NCI-H345 (cell line): Measurements from ENCODE around the gene SLC9A3.
A peak's percentile ranks its signal among the peaks of the same experiment; 100 is the strongest.

Source experiments
- DNase-seq: peaks from one replicate; lab custom pipeline; 2025; lab: John Stamatoyannopoulos, UW

SLC9A3 gene

GRCh38 chr5:538801-539468, 14.7 kb upstream of the SLC9A3 start:
- no peak for DNase-seq

DNA sequence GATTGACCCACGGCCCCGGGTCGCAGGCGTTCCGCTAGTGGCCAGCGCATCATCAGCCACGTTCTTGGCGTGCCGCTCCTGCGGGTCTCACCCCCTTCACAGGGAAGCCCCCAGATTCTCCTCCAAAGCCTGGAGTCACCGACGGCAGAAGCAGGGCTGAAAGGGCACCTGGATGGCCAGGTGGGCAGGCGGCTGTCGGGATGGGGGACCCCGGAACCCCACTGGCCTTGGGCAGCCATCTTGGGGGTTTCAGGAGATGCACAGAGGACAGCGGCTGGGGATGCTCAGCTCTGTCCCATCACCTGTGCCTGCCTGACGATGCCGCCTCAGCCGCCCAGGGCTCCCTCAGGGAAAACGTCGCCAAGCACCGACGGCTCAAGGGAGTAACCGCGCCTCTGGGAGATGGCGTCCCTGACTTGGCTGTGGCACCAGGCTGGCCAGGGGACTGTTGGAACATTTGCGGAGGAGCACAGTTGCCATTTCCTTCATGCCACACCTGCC, 14.1 kb upstream of the SLC9A3 start:
- no peak for DNase-seq

DNA sequence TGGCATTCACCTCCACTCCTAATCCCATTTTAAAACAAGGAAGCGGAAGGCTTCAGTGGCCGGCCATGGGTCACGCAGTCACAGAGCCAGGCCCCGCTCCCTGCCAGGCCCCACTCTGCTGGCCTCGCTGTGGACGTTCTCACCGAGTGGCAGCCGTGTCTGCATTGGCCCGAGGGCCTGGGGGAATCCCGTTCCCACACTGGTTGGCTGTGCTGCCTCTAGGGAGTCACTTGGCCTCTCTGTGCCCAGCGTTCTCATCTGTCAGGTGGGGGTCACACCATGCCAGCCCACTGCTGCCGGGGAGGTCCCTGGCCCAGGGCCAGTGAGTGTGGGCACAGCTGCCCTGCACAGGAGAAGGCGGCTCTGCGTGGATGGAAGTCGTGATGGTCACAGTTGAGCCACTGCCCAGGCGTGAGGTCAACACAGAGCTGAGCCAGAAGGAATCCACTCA, 13.4 kb upstream of the SLC9A3 start:
- no peak for DNase-seq

GRCh38 chr5:537098-537497, 12.8 kb upstream of the SLC9A3 start:
- DNase-seq = no peak

- DNase-seq = peak; percentile 52
These were observed 11.8 kb upstream of the SLC9A3 start for GRCh38 chr5:535846-536698.

GRCh38 chr5:534743-535671, 10.8 kb upstream of the SLC9A3 start:
- no peak for DNase-seq

DNA sequence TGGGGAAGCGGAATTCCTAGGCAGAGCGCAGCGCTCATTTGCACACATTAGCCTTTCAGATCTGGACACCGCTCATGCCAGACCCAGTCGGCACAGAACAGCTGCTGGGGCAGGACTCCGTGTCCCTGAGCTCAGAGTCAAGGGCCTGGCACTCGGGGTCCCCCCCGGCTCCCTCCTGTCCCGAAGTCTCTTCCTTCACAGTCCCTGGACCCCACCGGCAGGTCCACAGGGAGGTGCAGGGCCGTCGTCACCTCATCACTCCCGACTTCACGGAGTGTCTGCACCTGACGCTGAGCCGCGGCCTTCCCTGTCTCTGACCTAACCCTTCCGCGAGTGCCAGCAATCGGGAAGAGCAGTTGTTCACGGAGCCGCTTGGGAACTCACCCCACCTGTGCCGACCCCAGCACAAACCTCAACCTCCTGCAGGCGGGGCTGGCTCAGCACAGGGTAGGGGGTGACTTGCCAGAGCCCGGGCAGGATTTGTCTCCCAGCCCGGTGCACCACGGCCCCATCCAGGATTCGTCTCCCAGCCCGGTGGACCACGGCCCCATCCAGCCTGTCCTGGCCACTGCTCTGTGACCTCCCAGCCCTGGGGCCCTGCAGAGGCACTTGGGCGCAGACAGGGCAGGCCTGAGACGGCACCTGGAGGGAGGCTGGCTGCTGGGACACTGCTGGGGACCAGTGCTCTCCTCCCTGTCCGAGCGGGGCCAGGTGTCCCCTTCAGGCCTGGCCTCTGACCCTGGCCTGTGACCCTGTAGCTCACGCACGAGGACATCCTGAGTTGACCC, 9.9 kb upstream of the SLC9A3 start:
- no peak for DNase-seq

DNA sequence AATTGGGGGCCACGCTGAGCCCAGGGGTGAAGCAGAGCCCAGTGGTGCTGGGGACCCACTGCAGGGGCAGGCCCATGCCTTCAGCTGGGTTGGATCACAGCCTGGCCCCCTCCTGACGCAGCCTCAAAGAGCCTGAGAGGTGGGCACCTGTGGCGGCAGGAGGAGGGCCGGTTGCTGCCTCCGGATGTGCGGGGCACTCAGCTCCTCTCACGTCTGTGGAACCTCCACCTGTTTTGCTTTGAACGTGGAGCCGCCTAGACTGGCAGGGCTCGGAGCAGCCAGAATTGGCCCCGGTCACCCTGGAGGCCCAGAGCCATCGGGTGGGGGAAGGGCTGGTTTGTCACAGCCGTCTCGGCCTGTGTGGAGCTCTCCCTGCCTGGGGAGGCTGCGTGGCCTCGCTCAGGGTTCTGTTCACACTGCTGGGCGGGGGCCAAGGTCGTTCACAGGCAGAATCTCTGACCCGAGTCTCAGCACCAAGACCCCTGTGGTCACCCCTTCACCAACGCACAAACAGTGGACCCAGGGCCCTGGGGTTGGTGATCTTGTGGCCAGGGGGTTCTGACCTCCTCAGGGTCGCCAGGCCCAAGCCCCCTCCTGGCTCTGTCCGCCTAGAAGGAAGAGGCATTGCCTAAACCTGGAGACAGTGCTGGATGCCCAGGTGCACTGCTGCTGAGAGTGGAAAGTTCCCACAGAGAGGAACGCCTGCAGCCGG, 9.2 kb upstream of the SLC9A3 start:
- DNase-seq = no peak

DNA sequence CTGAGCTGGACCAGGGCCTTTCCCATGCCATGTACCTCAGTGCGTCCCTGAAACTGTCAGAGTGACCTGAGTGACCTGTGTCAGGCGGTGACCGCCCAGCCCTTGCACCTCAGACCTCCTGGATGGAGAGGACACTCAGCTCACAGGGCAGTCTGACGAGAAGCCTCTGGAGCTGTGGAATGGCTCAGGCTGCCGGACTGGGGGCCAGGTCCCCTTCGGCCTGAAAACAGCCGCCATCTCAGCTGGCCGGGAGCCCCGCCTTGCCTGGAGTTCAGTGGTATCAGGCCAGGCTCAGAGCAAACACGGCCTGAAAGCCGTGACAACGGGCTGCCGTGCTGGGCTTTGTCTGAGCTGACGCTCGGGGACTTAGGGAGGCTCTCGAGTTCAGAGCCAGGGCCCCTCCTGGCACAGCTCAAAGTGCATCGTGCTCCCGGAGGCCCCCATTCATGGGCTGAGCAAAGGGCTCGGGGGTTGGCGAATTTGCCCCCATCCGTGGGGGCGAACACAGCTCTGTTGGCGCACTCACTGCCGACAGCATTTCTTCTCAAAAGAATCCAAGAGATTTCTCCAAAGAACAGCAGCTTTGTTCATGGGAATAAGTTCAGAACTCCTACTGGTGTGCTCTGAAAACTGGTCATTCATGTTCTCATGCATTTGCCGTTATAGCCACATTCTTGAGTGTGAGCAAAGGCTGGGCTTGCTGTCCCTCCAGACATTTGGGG, 8.4 kb upstream of the SLC9A3 start:
- no peak for DNase-seq

- DNase-seq = no peak
These were observed 7.6 kb upstream of the SLC9A3 start for GRCh38 chr5:531749-532315.

DNA sequence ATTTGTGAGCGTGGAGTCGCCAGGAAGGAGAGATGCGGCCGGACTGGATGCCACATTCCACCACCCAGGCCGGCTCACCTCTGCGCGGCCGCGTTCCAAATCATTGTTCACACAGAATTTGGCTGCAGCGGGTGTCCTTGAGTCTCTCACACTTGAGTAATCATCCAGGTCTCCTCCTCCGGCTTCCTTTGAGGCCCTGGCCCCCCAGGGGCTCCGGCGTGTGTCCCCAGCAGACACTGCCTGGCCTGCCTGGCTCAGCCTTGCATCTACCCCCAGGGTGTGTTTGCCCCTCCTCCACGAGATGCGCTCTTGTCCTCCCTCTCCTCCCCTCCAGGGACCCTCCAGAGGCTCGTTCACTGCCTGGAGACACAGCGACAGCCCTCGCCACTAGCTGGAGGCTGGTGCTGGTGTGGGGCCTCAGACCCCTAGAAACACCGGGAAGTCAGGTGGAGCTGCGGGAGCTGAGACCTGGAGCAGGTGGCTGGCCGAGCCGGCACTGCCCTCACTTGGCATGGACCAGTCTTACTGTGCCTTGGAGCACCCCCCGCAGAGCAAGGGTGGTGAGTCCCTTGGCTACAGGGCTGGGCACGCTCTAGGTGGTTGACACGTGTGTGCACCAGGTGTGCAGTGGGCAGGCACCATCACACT, 7.0 kb upstream of the SLC9A3 start:
- DNase-seq = peak; percentile 78

DNA sequence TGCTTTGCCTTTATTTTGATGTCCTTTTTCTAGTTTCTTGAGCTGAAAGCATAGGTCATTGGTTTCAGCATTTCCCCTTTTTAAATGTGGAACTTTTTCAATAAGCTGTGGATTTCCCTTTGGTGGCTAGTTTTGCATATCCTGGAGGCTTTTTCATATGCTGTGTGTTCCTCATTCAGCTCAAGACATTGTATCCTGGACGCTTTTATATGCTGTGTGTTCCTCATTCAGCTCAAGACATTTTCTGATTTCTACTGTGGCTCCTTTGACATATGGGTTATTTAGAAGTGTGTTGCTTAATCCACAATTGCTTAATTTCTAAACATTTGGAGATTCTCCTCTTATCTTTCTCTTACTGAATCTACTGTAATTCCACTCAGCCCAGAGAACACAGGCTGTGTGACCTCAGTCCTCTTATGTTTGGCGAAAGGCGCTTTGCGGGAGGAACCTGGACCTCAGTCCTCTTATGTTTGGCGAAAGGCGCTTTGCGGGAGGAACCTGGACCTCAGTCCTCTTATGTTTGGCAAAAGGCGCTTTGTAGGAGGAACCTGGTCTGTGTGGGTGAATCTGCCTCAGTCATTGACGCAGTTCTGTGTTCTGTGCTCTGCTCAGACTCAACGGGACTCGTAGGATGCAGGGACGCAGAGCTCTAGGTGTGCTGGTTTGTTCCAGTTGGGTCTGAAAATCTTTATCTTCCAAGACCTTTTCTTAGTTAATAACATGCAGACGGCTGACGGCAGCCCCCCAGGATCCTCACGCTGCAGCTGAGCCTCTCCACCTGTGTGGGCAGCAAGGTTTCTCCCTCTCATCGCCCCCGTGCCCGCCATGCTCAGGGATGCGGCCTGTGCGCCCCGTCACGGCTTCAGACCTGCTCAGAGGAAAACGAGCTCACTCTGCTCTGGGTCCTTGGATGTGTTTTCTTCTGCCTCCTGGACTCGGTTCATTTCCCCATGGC, 6.0 kb upstream of the SLC9A3 start:
- no peak for DNase-seq

DNA sequence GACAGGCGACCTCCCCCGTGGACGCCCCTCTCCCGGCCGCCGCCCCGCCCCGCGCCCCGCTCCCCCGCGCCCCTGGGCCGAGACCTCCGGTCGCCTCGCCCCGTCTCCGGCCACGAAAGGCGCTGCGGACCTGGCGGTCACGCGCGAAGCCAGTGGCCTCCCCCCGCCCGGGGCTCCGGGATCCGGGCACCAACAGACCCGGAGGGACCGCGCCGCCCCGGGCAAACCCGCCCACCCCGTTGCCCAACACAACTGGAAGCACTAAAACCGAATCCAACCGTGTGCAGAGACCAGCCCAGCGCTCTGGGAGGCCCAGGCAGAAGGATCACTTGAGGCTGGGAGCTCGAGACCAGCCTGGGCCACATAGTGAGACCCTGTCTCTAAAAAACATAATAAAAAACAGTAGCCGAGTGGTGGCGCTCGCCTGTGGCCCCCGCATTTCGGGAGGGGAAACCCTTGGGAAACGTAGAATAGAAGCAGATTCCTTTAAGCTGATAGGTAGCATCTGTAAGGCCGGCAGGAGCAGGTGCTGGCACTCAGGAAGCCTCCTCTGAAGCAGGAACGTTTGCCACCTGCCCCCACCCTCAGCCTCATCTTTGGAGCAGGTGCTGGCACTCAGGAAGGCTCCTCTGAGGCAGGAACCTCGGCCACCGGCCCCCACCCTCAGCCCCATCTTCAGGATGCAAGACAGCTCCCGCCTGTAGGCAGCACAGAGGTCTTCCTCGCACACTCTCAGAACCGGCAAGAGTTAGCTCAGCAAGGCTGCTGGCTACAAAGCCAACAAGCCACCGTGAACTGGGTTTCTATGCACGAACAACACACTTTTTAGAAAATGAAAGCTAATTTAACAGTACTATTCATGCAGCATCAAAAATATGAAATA, 4.6 kb upstream of the SLC9A3 start:
- peak; percentile 66 for DNase-seq

DNA sequence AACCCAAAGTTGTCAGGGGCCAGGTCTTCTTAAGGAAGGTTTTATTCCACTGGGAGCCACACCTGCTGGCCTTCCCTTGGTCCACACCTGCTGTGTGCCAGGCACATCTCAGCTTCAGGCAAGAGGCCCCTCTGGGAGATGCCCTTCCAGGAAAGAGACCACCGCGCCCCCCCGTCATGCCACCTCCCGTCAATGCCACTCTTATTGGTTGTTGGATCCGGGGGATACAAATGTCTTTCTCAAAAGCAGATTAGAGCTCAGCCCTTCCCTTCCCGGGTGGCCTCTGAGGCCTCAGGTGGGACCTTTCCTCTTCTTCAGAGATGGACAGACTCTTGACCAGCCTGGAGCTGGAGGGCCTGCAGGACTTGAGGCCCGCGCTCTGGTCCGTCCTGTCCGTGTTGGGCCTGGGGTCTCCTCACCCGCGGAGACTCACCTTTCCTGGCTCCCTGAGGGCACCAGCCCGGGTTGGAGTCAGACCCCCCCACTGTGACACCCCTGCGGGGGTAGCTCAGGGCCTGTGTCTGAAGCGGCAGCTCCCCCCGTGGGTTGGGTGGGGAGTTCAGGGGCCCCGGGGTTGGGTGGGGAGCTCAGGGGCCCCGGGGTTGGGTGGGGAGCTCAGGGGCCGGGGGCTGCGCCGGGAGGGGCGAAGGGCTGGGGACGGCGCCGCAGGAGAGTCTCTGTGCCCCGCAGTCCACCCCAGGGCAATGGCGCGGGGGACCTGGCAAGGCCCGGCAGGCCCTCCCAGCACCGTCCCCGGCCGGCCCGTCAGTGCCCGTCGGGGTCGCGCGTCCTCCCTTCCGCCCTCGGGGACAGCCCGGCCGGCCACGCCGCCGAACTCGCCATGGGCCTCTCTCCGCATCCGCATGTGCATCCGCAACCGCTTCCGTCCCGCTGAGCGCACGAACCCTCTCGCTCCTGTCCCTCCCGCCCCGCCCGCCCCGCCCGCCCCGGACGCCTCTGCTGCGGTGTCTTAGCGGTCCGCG, 3.7 kb upstream of the SLC9A3 start:
- DNase-seq = no peak

DNA sequence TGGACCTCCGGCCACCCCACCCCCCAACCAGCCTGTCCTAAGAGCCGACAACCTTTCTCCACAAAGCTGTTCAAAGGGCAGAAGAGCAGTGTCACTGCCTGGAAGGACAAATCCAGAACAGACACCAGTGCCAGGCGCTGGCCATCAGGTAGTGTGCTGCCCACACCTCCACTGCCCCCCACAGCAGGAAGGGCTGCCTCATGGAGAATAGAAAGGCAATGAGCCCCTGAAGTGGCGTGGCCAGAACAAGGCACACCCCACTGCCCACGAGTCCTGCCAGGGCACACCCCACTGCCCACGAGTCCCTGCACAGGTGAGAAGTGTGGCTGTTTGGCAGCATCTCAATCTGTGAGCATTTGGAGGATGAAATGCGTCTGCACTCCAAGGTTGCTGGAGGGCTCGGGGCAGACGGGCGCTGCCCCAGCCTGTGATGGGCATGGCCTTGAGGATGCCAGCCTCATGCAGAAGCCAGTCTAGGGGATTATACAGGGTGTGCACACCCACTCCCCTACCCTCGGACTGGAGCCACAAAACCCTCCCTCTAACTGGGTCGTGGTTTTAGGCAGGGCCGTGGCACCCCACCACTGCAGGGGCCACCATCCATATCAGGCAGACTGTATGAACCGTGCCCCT, 2.3 kb upstream of the SLC9A3 start:
- no peak for DNase-seq
